ENCODE data around the gene INPP5A.

DNA sequence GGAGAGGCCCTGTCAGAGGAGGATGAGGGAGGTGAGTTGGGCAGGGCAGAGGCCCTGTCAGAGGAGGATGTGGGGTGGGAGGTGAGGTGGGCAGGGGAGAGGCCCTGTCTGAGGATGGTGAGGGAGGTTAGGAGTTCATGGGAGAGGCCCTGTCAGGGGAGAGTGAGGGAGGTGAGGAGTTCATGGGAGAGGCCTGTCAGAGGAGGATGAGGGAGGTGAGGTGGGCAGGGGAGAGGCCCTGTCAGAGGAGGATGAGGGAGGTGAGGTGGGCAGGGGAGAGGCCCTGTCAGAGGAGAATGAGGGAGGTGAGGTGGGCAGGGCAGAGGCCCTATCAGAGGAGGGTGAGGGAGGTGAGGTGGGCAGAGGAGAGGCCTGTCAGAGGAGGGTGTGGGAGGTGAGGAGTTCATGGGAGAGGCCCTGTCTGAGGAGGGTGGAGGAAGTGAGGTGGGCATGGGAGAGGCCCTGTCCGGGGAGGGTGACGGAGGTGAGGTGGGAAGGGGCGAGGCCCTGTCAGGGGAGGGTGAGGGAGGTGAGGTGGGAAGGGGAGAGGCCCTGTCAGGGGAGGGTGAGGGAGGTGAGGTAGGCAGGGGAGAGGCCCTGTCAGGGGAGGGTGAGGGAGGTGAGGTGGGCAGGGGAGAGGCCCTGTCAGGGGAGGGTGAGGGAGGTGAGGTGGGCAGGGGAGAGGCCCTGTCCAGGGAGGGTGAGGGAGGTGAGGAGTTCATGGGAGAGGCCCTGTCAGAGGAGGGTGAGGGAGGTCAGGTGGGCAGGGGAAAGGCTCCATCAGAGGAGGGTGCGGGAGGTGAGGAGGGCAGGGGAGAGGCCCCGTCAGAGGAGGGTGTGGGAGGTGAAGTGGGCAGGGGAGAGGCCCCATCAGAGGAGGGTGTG is 73.7 kb downstream of the INPP5A start:
- no peak for TF ChIP-seq POLR2A (IDR thresholded peaks at IDR 0.05; ENCODE audit: low read depth, low read length)
- no peak for TF ChIP-seq POLR2AphosphoS5 (IDR thresholded peaks at IDR 0.05; ENCODE audit: low read depth, low read length)
- no peak for TF ChIP-seq SPI1 (IDR thresholded peaks at IDR 0.05; ENCODE audit: low read depth, low read length)
- no peak for TF ChIP-seq PAX5 (IDR thresholded peaks at IDR 0.05; ENCODE audit: insufficient read depth, low read length, severe bottlenecking)
- no peak for TF ChIP-seq TAF1 (IDR thresholded peaks at IDR 0.05; ENCODE audit: low read depth, low read length)
